ENCODE measurements around the gene ANO10.

DNA sequence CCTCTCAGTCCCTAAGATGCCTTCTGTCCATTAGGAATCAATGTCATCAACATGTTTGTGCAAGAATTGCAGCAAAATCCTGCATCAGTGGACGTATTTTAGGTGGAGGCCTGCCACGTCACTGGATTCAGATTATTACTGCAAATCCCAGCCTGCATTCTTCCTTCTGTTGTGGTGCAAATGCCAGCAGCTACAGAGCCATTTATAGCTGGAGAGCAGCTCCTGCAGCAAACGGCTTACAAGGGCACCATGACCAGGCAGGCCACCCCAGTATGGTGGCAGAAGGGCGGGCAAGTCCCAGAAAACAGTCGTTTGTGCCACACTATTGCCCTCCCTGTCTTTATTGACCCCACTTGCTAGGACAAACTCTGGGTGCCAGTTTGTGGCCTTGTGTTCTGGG lies 260.7 kb downstream of the ANO10 start:
- no peak for TF ChIP-seq POLR2A (IDR thresholded peaks at IDR 0.05)
- TF ChIP-seq, protein P1, sequence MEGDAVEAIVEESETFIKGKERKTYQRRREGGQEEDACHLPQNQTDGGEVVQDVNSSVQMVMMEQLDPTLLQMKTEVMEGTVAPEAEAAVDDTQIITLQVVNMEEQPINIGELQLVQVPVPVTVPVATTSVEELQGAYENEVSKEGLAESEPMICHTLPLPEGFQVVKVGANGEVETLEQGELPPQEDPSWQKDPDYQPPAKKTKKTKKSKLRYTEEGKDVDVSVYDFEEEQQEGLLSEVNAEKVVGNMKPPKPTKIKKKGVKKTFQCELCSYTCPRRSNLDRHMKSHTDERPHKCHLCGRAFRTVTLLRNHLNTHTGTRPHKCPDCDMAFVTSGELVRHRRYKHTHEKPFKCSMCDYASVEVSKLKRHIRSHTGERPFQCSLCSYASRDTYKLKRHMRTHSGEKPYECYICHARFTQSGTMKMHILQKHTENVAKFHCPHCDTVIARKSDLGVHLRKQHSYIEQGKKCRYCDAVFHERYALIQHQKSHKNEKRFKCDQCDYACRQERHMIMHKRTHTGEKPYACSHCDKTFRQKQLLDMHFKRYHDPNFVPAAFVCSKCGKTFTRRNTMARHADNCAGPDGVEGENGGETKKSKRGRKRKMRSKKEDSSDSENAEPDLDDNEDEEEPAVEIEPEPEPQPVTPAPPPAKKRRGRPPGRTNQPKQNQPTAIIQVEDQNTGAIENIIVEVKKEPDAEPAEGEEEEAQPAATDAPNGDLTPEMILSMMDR (IDR thresholded peaks at IDR 0.05): no peak

All from stomach (tissue), 4 donors.